ENCODE data around the gene PNMA6E. TPM values are rescaled to one million over a fixed set of nuclear protein-coding genes. Genes with fewer than 3 reads are reported as not detected.

PNMA6E gene
- total RNA-seq, 6 donors from 2014 or later, result 0.09 to 0.44 (median 0.10) TPM; not detected in 3

GRCh38 chrX:153379971-153380581 lies 21.1 kb downstream of the PNMA6E start:
- no peaks in the 10 kb centered on the region for H3K4me1 ChIP-seq
- H3K27ac ChIP-seq, result no peak overlapping the region
- 54 to 59% methylated on average over 5 to 13 of the region's 13 CpGs for WGBS, 2 donors
- H3K9me3 ChIP-seq, result peaks cover 0 to 10% (median 0%) of the 10 kb centered on the region in 4 donors
- no peaks in the 10 kb centered on the region for H3K36me3 ChIP-seq
- no peak overlapping the region for H3K4me3 ChIP-seq
- DNase-seq (no peak), ATAC-seq (ENCODE audit: low FRiP score in 2 of 2) (no peak)
- no peak for TF ChIP-seq CTCF (IDR thresholded peaks at IDR 0.05)
- no peak for TF ChIP-seq POLR2AphosphoS5 (IDR thresholded peaks at IDR 0.05)
- no peak for TF ChIP-seq EP300 (IDR thresholded peaks at IDR 0.05)
- H3K27me3 ChIP-seq, result no peaks in the 10 kb centered on the region

GRCh38 chrX:153379508-153379907 lies 21.6 kb downstream of the PNMA6E start:
- no peak overlapping the region for H3K27ac ChIP-seq
- no peak overlapping the region for H3K4me3 ChIP-seq
- H3K9me3 ChIP-seq, result peaks cover 0 to 10% (median 0%) of the 10 kb centered on the region in 4 donors
- no peaks in the 10 kb centered on the region for H3K27me3 ChIP-seq
- ATAC-seq (ENCODE audit: low FRiP score in 2 of 2) (no peak), DNase-seq (no peak)
- H3K4me1 ChIP-seq, result no peaks in the 10 kb centered on the region
- 70 to 71% methylated on average over 8 to 9 of the region's 9 CpGs for WGBS, 2 donors
- no peaks in the 10 kb centered on the region for H3K36me3 ChIP-seq
- TF ChIP-seq EP300 (IDR thresholded peaks at IDR 0.05) (no peak), POLR2AphosphoS5 (IDR thresholded peaks at IDR 0.05) (no peak), POLR2A (IDR thresholded peaks at IDR 0.05) (no peak)

- Histone ChIP-seq H3K9me3 (peaks cover 0 to 10% (median 0%) of the 10 kb centered on the region in 4 donors), H3K36me3 (no peaks in the 10 kb centered on the region), H3K27ac (no peak overlapping the region), H3K4me3 (no peak overlapping the region), H3K27me3 (no peaks in the 10 kb centered on the region), H3K4me1 (no peaks in the 10 kb centered on the region)
- 97% methylated on average over 4 of the region's 4 CpGs; no CpG with 5 or more reads in 1 of the 2 donors for WGBS, 2 donors
- no peak for TF ChIP-seq POLR2AphosphoS5 (IDR thresholded peaks at IDR 0.05)
- TF ChIP-seq POLR2A (IDR thresholded peaks at IDR 0.05), result no peak
- no peak for TF ChIP-seq CTCF (IDR thresholded peaks at IDR 0.05)
- no peak for TF ChIP-seq EP300 (IDR thresholded peaks at IDR 0.05)
- DNase-seq, result no peak
- no peak for ATAC-seq (ENCODE audit: low FRiP score in 2 of 2)
These were observed 22.5 kb downstream of the PNMA6E start for GRCh38 chrX:153378607-153379006.

GRCh38 chrX:153377727-153378126 lies 23.4 kb downstream of the PNMA6E start:
- TF ChIP-seq EP300 (IDR thresholded peaks at IDR 0.05) (no peak), CTCF (IDR thresholded peaks at IDR 0.05) (no peak), POLR2AphosphoS5 (IDR thresholded peaks at IDR 0.05) (no peak), POLR2A (IDR thresholded peaks at IDR 0.05) (no peak)
- no peak overlapping the region for H3K4me3 ChIP-seq
- 73 to 90% methylated on average over 3 of the region's 3 CpGs for WGBS, 2 donors
- H3K4me1 ChIP-seq, result no peaks in the 10 kb centered on the region
- ATAC-seq (ENCODE audit: low FRiP score in 2 of 2) (no peak), DNase-seq (no peak)
- H3K27ac ChIP-seq, result no peak overlapping the region
- peaks cover 0 to 10% (median 0%) of the 10 kb centered on the region in 4 donors for H3K9me3 ChIP-seq
- H3K27me3 ChIP-seq, result no peaks in the 10 kb centered on the region
- no peaks in the 10 kb centered on the region for H3K36me3 ChIP-seq

- H3K27me3 ChIP-seq, result no peaks in the 10 kb centered on the region
- TF ChIP-seq CTCF (IDR thresholded peaks at IDR 0.05), result no peak
- no peak for TF ChIP-seq EP300 (IDR thresholded peaks at IDR 0.05)
- no peak for TF ChIP-seq POLR2A (IDR thresholded peaks at IDR 0.05)
- TF ChIP-seq POLR2AphosphoS5 (IDR thresholded peaks at IDR 0.05), result no peak
- no peak for DNase-seq
- no peak overlapping the region for H3K4me3 ChIP-seq
- peaks cover 0 to 10% (median 0%) of the 10 kb centered on the region in 4 donors for H3K9me3 ChIP-seq
- no peaks in the 10 kb centered on the region for H3K36me3 ChIP-seq
- H3K27ac ChIP-seq, result no peak overlapping the region
- H3K4me1 ChIP-seq, result no peaks in the 10 kb centered on the region
- ATAC-seq (ENCODE audit: low FRiP score in 2 of 2), result peak in 1 of 2 donors; percentile 7
- WGBS, 2 donors, result 87 to 94% methylated on average over 5 of the region's 5 CpGs
These were observed 25.6 kb downstream of the PNMA6E start for GRCh38 chrX:153375571-153375970.

Measured in upper lobe of left lung (tissue), 6 donors.